SHP77 (cell line): Measurements from ENCODE around the gene TCERG1L.
"Not testable (repeated sequence)": the region's sequence is repeated elsewhere in the genome, so short reads cannot be mapped to it uniquely, and the experiment has no call there.

Experiments used
- DNase-seq, 2 experiments: peaks; one replicate each; lab custom pipeline; 2025; lab: John Stamatoyannopoulos, UW

The TCERG1L gene

GRCh38 chr10:131084791-131085090, 226.8 kb downstream of the TCERG1L start:
- DNase-seq, result no peak

DNA sequence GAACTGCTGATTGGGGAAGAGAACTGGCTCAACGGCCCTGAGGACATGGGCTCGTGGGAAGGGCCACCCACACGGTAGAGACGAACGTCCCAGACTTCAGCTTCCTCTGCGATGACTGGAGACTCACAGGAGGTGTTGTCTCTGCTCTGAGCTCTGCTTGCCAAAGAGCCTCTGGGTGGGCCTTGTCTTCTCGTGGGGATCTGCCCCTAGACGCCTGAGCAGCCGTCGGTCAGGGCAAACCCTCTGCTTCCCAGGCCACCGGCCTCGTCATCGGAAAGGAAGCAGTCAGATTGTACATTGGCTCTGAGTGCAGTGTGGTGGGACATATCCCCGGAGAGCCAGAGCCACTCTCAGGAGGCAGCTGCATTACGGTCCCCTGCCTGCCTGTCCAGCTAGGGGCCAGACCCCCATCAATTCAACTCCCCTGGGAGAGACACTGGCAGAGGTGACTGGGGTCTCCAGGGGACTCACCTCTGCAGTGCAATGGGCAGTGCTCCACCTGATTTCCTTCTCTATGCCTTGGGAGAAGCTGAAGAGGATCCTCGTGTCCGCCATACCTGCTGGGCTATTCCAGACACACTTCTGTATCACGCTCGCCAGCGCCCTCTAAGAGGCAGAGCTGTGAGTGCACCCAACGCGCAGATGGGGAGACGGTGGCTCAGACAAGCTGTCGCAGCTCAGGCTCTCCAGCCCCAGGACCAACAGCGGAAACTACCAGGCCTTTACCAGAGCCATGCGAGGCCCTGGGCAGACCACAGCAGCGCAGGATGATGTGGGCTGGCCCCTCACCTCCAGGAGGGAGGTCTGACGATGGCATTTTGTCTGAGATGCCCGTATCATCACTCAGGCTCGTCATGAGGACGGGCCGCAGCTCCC, 227.4 kb downstream of the TCERG1L start:
- DNase-seq, result no peak

DNA sequence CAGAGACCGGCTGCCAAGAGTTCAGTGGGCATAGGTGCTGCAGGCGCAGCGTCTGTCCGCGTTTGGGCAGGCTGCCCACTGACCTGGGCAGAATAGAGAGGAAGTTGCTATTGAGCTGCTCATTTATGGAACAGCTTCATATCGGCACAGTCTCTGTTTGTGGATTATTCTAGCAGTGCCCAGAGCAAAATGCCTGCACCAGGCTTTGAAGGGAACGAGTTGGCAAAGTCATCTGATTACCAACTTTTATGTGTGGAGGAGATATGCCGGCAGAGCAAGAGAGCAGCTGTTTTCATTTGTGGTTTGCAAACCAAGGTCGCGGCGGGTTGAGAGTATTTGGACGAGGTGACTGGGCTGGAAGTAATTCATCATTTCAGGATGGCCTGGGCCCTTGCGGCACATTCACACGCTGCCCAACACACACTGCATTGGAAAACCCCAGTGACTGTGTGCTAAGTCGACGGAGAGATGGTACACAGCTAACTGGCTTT, 228.5 kb downstream of the TCERG1L start:
- DNase-seq, result no peak

GRCh38 chr10:131082201-131082850, 229.2 kb downstream of the TCERG1L start:
- no peak for DNase-seq

DNA sequence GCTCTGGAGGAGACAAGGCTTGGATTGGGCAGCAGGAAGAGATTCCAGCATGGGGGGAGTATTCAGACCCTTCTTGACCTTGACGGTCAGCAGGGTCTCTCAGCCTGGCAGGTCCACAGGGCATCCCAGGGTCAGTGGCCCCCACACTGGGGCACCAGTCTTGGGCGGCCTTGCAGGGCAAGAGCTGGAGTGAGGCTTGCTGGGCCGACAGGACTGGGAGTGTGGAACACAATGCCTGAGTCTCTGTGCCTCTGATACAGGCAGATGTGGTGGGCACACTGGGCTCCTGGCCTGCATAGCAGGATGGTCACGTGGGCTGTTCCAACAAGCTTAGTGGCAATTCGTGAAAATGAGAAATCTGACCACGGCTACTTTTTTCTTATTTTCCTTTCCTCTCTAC, 229.7 kb downstream of the TCERG1L start:
- no peak for DNase-seq

- DNase-seq, result no peak
Measured at GRCh38 chr10:131081376-131081775, 230.1 kb downstream of the TCERG1L start.

DNA sequence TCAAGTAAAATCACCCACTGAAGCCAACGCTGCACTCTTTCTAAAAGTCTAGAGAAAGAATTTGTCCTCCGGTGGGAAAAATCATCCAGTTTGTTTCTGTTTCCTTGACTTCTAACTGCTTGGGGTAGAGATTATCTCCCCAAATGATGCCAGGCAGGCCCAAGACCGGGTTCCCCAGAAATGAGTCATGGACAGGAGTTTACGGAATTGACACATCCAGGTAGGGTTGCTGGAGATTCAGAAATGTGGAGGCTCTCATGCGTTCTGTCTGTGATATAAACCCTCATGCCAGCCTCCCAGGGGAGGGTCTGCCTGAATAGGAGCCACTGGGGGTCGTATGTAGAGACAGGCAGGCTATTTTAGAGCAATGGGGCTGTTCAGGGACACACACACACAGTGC, 230.9 kb downstream of the TCERG1L start:
- no peak for DNase-seq

GRCh38 chr10:131079314-131079713, 232.2 kb downstream of the TCERG1L start:
- DNase-seq, result no peak

DNA sequence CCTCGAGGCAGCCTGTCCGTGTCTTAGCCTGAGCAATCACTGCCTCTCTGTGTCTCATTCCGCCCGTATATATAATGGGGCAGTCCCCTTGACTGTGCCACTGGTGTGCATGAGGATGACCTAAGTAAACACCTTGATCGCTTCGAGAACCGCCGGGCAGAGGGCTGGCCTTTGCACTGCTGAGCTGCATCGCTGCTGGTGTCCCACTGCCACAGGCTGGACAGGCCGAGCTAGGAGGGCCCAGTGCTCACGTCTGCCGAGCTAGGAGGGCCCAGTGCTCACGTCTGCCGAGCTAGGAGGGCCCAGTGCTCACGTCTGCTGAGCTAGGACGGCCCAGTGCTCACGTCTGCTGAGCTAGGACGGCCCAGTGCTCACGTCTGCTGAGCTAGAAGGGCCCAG, 232.6 kb downstream of the TCERG1L start:
- not testable (repeated sequence) for DNase-seq

- DNase-seq, result no peak
Measured at GRCh38 chr10:131078131-131078881, 233.2 kb downstream of the TCERG1L start.

GRCh38 chr10:131077724-131078123, 233.8 kb downstream of the TCERG1L start:
- DNase-seq, result no peak

- DNase-seq, result no peak
Measured at GRCh38 chr10:131077031-131077430, 234.5 kb downstream of the TCERG1L start.

DNA sequence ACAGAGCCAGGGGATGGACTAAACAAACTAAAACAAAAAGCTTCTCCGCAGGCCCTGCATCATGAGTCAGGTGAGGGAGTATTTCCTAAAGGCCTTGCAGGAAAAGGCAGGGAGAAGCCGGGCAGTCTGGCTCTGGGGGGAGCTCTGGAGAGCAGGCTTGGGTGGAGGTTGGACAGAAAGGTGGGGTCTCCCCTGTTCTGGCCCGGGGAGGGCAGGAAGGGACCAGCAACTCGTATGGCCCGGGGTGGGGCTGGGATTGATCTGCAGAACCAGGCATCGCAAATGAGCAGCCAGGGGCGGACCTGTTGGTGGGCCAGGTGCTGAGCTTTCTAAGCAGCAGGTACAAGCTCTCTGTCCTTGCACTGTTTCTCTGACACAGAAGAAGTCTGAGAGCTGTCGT, 235.2 kb downstream of the TCERG1L start:
- no peak for DNase-seq

- no peak for DNase-seq
Measured at GRCh38 chr10:131075218-131075770, 236.2 kb downstream of the TCERG1L start.

GRCh38 chr10:131074682-131075081, 236.8 kb downstream of the TCERG1L start:
- DNase-seq, result no peak

DNA sequence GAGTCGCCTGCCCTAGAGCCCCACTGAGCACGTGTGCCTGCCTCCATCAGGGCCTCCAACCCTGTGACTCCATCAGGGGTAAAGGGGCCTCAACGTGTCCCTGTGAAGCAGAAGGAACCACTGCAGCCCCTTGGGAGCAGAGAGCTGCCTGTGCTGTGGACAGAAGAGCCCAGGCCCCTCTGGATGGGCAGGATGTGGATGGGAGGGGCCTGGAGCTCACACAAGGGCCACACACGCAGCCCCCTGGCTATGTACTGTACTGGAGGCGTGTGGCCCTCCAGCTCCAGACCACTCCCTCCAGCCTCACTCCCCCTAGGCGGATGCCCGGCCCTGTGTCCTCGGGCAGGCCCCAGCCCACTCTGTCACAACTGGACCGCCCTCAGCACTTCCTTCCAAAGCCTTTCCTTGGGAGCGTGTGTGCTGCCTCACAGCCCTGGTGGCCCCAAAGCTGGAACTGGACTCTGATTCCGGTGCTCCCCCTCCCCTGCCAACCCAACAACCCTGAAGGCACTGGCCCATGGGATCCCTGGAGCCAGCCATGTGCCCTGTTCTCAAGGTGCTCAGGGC, 238.0 kb downstream of the TCERG1L start:
- no peak for DNase-seq

GRCh38 chr10:131072651-131073468, 238.7 kb downstream of the TCERG1L start:
- no peak for DNase-seq

GRCh38 chr10:131071721-131072120, 239.8 kb downstream of the TCERG1L start:
- DNase-seq, result no peak

DNA sequence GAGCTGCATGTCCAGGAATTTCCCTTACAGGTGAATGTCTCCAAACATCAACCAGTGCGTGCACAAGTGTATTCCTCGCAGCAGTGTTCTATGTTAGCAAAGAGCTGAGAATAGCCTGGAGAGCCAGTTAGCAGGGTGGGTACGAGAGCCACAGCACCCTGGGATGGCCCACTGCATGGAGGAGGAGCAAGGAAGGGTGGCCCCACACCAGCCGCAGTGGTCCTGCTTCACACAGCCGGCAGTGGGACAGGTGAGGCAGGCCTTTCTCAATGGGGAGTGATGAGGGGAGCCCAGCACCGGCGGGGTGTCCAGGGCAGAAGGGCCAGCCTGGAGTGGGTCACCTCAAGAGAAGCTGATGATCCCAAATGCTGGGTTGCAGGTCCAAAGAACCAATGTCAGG, 240.7 kb downstream of the TCERG1L start:
- no peak for DNase-seq

GRCh38 chr10:131068760-131069159, 242.8 kb downstream of the TCERG1L start:
- no peak for DNase-seq

GRCh38 chr10:131068311-131068710, 243.2 kb downstream of the TCERG1L start:
- DNase-seq, result no peak
